ENCODE results near the gene INF2. TPM values are rescaled to one million over a fixed set of nuclear protein-coding genes. Genes with fewer than 3 reads are reported as not detected.

The INF2 gene
- total and polyA plus RNA-seq, 4 donors = 13.1 to 51.6 (median 25.5) TPM

GRCh38 chr14:104654119-104654518 lies 35.3 kb upstream of the INF2 start:
- H3K27me3 ChIP-seq (ENCODE audit: control insufficient read depth in 4 of 4, insufficient read depth in 4 of 4, low read length in 3 of 4) = no peaks in the 10 kb centered on the region
- H3K4me1 ChIP-seq (ENCODE audit: control insufficient read depth in 4 of 4, insufficient read depth in 4 of 4, low read length in 3 of 4) = peaks cover 5 to 46% (median 24%) of the 10 kb centered on the region in 4 donors
- DNase-seq (ENCODE audit: low spot score) = no peak
- H3K9ac ChIP-seq (ENCODE audit: low read depth in 1 of 2, low read length in 2 of 2) = no peak overlapping the region
- H3K36me3 ChIP-seq (ENCODE audit: control insufficient read depth in 4 of 4, insufficient read depth in 3 of 4, low read depth in 1 of 4, low read length in 3 of 4) = no peaks in the 10 kb centered on the region
- no peak overlapping the region for H3K4me3 ChIP-seq (ENCODE audit: low read depth in 1 of 3, low read length in 3 of 3)
- no peaks in the 10 kb centered on the region for H3K9me3 ChIP-seq (ENCODE audit: control insufficient read depth in 4 of 4, low read length in 3 of 4)
- peak overlapping the region; percentile 7 to 44 for H3K27ac ChIP-seq (ENCODE audit: low read depth in 1 of 2, low read length in 2 of 2)
- 33% methylated on average over 6 of the region's 6 CpGs for WGBS
- TF ChIP-seq ATF3 (IDR thresholded peaks at IDR 0.05) (peak; percentile 94), EGR1 (IDR thresholded peaks at IDR 0.05; ENCODE audit: low read depth in 2 of 2) (peak; percentile 84 to 91), GABPA (IDR thresholded peaks at IDR 0.05 in 1 of 2, conservative IDR thresholded peaks at IDR 0.05 in 1 of 2) (peak in 1 of 2 donors; percentile 64), HNF4G (IDR thresholded peaks at IDR 0.05) (peak; percentile 54), REST (IDR thresholded peaks at IDR 0.05) (peak; percentile 50), ZBTB33 (IDR thresholded peaks at IDR 0.05) (peak; percentile 92), RXRA (IDR thresholded peaks at IDR 0.05) (peak; percentile 100), MAX (IDR thresholded peaks at IDR 0.05) (peak; percentile 95), RAD21 (IDR thresholded peaks at IDR 0.05) (peak; percentile 45 to 68), FOXA1 (IDR thresholded peaks at IDR 0.05) (peak; percentile 61), HNF4A (conservative IDR thresholded peaks at IDR 0.05) (peak; percentile 84 to 91), FOXA2 (IDR thresholded peaks at IDR 0.05) (peak; percentile 32), TAF1 (conservative IDR thresholded peaks at IDR 0.05) (no peak), JUND (IDR thresholded peaks at IDR 0.05) (peak; percentile 87 to 94), NR2F2 (IDR thresholded peaks at IDR 0.05) (peak; percentile 69), YY1 (IDR thresholded peaks at IDR 0.05) (peak; percentile 83), SP1 (IDR thresholded peaks at IDR 0.05) (peak; percentile 96)
- TF ChIP-seq, protein P1, sequence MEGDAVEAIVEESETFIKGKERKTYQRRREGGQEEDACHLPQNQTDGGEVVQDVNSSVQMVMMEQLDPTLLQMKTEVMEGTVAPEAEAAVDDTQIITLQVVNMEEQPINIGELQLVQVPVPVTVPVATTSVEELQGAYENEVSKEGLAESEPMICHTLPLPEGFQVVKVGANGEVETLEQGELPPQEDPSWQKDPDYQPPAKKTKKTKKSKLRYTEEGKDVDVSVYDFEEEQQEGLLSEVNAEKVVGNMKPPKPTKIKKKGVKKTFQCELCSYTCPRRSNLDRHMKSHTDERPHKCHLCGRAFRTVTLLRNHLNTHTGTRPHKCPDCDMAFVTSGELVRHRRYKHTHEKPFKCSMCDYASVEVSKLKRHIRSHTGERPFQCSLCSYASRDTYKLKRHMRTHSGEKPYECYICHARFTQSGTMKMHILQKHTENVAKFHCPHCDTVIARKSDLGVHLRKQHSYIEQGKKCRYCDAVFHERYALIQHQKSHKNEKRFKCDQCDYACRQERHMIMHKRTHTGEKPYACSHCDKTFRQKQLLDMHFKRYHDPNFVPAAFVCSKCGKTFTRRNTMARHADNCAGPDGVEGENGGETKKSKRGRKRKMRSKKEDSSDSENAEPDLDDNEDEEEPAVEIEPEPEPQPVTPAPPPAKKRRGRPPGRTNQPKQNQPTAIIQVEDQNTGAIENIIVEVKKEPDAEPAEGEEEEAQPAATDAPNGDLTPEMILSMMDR (IDR thresholded peaks at IDR 0.05; ENCODE audit: low read depth, low read length, missing input control) = no peak
